K562 (cell line): ENCODE data around the gene C1orf105. TPM values are rescaled to one million over a fixed set of nuclear protein-coding genes. Genes with fewer than 3 reads are reported as not detected.

Source experiments
- CHD7 ChIP-seq: fragments of 200-600 bp; sonication (generic); IDR thresholded peaks from one replicate; pipeline ENCODE4 v1.6.1; 2012; ENCODE audit warnings: mild to moderate bottlenecking, low read depth, low read length, inconsistent platforms
- ZNF354B ChIP-seq: fragments of 250-450 bp; sonication (Bioruptor Pico); IDR thresholded peaks from 2 replicates; pipeline ENCODE4 v1.4.0; 2020
- polyA plus RNA-seq, 8 experiments: library from polyadenylated mRNA; depleted of rRNA in 4 of 8; stranded (reverse) in 5 of 8; unstranded in 3 of 8; fragments of >200 nt; fragmentation: Nextera tagmentation in 2 of 8; fragmentation: Illumina TruSeq in 1 of 8; extraction: Ambion mirVana in 2 of 8; extraction: Trizol in 1 of 8; gene quantifications; 2 replicates each; pipeline versions ENCODE4 v1.2.1 to v1.2.3, GENCODE V29; 2011 to 2014; ENCODE audit warnings: inconsistent platforms in 1 of 8, missing spikeins in 1 of 8
- total RNA-seq, 7 experiments: library from RNA; depleted of rRNA in 6 of 7; stranded (reverse); fragments of >200 nt in 6 of 7; fragmentation: Illumina TruSeq in 2 of 7; extraction: Trizol in 2 of 7; gene quantifications; 2 replicates each; pipeline versions ENCODE4 v1.2.1 to v1.2.3, GENCODE V29; 2011 to 2021; ENCODE audit warnings: low replicate concordance in 1 of 7

Gene C1orf105
- total and polyA plus RNA-seq, 9 of the 15 experiments (the other 6 are each of a cell fraction or from before 2014, with no cell fraction given), result 0.08 TPM; not detected in 8

DNA sequence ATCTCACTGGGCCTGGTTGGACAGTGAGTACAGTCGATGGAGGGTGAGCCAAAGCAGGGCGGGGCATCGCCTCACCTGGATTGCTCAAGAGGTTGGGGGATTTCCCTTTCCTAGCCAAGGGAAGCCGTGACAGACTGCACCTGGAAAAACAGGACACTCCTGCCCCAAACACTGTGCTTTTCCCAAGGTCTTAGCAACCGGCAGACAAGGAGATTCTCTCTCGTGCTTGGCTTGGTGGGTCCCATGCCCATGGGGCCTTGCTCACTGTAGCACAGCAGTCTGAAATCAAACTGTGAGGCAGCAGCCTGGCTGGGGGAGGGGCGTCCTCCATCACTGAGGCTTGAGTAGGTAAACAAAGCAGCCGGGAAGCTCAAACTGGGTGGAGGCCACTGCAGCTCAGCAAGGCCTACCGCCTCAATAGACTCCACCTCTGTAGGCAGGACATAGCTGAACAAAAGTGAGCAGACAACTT, 11.3 kb downstream of the C1orf105 start (continued):
- TF ChIP-seq CHD7, result no peak
- TF ChIP-seq ZNF354B (CRISPR knock-in tag), result no peak
